Right forelimb (tissue), 1 donor: ENCODE results near the gene PLEKHA3.
"Not testable (repeated sequence)": the region's sequence is repeated elsewhere in the genome, so short reads cannot be mapped to it uniquely, and the experiment has no call there.

ENCODE experiments used
- DNase-seq: peaks from one replicate; pipeline ENCODE4 v3.0.0-alpha.2; 2018

Gene PLEKHA3

DNA sequence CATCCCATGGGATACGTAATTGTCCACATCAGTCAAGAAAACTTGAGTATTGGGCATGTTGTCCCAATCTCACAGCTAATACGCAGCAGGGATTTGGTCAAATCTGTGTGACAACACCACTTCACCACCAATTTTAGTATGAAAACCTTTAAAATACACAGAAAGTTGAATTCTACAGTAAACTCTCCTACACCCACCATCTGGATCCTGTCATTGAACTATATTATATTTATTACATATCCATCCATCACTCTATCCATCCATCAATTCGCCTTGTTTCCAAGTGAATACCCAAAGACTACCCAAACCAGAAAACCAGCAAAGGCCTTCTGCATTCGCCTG, 1.0 kb upstream of the PLEKHA3 start:
- no peak for DNase-seq

GRCh38 chr2:178479758-178480226, 465 bp upstream of the PLEKHA3 start:
- no peak for DNase-seq

DNA sequence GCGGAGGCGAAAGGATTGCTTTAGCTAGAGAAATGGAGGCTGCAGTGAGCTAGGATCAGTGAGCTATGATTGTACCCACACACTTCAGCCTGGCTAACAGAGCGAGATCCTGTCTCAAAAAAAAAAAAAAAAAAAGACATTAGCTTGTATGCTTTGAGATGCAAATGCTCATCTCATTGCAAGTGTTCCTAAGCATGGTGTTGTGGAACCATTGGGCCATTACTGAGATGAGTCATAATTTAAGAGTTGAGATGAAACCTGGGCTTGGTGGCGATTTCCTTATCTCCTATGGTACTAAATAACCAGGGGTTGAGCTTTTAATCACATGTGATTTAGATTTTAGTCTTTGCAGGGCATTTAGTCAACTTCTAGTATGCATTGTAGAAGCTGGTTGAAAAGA, 2.2 kb downstream of the PLEKHA3 start:
- no peak for DNase-seq

DNA sequence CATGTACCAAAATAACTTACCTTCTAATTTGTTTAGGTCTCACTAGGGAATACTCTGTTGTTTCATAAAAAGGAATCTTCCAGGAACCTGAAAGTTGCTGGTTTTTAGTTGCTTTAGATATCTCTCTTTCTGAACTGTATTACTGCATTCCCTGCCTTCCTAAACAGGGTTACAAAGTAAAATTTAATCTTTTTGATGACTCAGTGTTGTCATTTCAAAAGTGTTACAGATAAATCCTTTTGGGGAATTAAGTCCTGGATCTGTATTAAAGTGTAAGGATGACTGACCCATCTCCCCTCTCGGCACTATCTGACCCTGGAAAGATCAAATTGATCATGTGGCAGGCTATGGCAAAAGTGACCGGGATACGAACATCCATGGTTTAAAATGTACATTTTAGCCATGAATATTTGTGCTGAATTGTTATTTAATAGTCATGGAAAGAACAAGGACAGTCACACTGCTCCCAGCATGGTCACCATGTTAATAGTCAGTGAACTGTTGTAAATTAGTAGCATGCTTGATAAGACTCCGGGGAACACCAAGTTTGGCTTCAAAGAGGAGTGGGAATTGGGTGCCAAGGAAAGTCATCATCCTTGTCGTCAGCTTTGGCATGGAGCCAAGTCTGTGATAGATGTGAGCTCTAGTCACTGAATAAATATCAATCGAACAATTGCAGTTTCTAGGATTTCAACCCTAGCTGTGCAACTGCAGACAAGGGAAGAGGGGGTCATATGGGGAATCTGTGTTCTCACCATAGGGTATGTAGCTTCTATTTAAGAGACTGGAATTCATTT, 4.2 kb downstream of the PLEKHA3 start:
- DNase-seq = no peak

GRCh38 chr2:178485356-178485755, 5.1 kb downstream of the PLEKHA3 start:
- no peak for DNase-seq

DNA sequence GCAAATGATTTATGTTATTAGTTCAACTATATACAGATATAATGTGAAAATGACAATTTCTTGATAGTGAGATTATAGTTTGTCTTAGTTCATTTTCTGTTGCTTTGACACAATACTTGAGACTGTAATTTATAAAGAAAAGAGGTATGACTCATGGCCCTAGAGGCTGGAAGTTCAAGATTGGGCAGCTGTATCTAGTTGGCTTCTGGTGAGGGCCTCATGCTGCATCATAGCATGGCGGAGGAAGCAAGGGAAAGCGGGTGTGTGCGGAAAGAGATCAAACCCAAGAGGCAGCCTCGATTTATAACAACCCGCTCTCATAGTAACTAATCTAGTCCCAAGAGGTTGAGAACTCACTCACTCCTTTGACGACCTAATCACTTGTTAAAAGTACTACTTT, 11.4 kb downstream of the PLEKHA3 start:
- DNase-seq = no peak

DNA sequence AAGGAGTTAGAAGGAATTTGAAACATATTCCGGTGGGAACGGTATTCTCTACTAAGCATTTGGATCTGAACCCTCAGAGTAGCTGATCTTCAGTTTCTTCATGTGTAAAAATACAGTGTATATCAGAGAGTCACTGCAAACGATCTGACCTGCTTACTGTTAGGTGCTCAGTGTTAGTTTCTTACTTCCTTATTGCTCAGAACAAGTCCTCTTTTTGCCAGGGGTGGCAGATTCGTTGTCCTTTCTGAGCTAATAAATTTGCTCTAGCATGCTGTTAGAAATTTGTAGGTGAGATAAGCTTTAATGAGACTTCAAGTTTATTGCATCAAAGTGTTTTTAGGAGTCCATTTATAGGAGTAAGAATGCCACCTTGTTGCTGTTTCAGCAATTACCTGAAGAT, 15.8 kb downstream of the PLEKHA3 start:
- DNase-seq = no peak

DNA sequence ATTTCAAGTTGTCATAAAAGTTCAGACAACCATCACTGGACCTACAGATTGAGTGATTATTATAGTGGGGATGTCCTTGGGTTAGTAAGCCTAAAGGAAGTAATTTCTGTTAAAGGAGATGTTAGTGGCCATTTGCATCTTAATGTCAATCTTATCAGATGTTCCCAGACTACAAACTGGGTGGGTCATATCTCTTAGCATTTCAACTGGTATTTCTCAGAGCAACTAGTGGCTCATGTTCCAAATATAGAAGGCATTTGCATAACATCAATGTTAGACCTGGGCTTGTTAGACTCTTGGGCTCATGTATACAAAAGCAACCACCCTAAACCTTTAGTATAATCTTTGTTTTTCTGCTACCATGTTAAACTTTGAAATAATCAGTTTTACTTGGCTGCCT, 17.9 kb downstream of the PLEKHA3 start:
- DNase-seq = no peak

- DNase-seq = no peak
Measured at GRCh38 chr2:178499640-178500039, 19.4 kb downstream of the PLEKHA3 start.

- DNase-seq = no peak
Measured at GRCh38 chr2:178502751-178503150, 22.5 kb downstream of the PLEKHA3 start.

DNA sequence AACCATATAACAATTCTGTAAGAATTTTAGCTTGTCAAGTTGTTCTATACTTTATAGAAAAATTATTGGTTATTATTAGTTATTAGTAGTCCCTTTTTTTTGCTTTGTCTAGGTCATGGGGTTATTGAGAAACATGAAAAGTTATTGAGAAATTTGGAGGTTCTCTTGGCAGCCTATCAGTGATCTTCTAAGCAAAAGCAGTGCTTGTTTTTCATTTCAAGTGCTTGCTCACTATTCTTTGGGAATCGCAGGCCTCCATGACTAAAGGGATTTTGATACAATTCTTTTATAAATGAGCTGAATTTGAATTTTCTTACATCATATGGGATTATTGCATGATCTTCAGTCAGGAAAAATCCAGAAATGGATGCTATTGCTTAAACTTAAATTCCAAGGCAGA, 25.8 kb downstream of the PLEKHA3 start:
- no peak for DNase-seq

- no peak for DNase-seq
Measured at GRCh38 chr2:178506524-178506923, 26.3 kb downstream of the PLEKHA3 start.

GRCh38 chr2:178506949-178507348, 26.7 kb downstream of the PLEKHA3 start:
- no peak for DNase-seq

DNA sequence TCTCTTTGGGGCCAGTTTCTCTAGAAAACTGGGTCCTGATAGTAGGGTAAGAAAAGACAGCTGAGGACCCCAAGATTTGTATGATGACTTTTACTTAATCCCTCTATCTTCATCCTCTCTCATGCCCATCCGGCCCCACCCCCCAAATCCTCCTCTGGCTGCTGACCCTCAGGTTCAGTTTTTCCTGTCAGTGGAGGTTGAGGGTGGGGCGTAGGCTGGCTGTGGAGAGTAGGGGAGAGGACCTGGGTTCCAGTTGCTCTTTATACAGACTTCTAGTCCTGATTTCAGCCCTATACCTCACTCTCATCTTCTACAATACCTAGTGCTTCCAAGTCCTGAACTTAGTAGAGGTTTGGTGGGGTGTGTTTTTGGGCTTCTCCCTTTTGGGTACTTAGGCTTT, 28.4 kb downstream of the PLEKHA3 start:
- DNase-seq = no peak

DNA sequence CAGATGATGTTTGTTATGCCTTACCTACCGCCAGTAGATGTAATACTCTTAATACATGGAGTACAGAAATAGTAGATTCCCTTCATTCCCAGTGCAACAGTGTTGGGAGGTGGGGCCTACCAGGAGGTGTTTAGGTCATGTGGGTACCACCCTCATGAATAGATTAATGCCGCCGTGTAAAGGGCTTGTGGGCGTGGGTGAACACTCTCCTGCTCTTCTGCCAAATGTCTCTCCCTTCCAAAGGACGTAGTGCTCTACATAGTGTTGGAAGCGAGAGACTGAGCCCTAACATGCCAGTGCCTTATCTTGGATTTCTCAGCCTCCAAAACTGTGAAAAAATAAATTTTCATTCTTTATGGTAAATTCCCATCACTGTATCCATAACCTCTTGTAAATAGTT, 30.1 kb downstream of the PLEKHA3 start:
- no peak for DNase-seq

DNA sequence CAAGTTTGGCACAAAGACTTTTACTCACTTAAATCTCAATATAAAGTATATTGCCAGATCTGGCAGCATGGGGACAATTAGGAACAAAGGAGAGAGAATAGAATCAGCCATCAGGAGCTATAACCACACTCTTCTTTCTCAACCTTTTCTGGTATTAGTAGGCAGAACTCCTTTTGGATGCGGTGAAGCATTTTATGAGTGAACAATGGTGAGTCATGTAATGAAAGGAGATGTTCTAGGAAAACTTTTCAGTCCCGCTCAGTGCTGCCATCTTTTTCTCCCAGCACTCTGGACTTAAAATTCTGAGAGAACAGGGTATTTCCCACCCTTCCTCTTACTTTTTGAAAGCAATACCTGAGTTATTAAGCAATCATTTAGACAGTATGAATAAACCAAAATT, 32.2 kb downstream of the PLEKHA3 start:
- DNase-seq = no peak

DNA sequence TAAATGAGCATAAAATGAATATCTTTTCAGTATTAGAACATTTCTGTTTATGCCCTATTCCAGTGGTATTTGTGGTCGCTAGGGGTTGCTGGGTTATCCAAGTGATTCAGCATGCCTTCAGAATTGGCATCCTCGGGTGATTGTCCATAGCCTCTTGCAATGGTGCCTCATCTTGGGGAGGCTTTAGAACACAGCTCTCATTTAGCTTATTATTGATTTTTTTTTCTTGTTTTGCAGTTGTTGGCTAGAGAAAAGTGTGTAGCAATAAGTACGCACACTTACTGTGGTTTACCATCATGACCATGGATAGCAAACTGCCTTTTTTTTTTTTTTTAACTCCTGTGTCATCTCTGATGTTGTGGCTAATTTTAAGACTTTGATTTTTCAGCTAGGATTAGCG, 33.6 kb downstream of the PLEKHA3 start:
- no peak for DNase-seq

DNA sequence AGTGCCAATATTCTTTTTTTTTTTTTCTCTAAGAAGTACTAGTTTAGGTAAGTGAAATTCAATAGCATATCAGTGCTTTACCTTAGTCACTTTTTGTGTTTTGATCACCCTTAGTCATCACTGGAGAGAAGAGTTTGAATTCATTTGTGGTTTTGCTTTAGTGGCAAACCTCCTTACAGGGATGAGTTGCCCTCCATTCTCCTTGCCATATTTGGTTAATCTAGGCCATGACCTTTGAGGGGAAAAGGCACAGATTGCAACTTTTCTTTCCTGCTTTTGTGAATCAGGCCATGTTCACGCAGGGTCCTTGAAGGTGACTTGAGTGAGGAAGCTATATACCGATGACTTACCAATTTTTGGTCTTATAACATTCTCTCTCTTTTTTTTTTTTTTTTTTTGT, 34.4 kb downstream of the PLEKHA3 start:
- DNase-seq = no peak

DNA sequence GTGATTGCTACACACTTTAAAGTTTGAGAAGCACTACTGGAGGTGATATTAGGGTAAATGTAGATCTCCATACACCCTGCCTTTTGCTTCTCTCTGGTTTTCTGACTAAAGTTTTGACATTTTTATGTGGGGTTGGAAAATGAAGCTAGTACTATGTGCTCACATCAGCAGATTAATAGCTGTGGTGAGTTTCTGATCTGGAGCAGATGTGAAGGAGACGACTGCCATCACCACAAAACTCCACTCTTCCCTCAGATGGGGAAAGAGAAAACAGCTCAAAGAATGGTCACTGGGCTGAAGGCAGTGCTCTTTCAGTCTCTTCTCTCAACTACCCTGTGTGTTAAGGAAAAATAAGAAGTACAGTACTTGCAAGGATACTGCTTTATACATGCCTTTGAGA, 37.2 kb downstream of the PLEKHA3 start:
- DNase-seq = no peak

DNA sequence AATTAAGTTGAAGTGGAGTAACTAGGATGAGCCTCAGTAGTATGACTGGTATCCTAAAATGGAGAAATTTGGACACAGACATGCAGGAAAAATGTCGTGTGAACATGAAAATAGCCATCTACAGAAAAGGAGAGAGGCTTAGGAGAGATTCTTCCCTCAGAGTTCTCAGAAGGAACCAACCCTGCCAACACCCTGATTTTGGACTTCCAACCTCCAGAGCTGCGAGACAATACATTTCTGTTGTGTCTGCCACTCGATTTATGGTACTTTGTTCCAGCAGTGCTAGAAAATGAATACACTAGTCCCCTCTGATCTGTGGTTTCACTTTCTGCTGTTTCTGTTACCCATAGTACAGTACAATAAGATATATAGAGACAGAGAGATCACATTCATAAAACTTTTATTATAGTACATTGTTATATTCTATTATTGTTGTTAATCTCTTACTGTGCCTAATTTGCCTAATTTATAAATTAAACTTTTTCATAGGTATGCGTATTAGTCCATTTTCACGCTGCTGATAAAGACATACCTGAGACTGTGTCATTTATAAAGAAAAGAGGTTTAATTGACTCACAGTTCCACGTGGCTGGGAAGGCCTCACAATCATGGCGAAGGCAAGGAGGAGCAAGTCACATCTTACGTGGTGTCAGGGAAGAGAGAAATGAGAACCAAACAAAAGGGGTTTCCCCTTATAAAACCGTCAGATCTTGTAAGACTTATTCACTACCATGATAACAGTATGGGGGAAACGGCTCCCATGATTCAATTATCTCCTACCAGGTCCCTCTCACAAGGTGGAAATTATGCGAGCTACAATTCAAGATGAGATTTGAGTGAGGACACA, 41.3 kb downstream of the PLEKHA3 start:
- no peak for DNase-seq

DNA sequence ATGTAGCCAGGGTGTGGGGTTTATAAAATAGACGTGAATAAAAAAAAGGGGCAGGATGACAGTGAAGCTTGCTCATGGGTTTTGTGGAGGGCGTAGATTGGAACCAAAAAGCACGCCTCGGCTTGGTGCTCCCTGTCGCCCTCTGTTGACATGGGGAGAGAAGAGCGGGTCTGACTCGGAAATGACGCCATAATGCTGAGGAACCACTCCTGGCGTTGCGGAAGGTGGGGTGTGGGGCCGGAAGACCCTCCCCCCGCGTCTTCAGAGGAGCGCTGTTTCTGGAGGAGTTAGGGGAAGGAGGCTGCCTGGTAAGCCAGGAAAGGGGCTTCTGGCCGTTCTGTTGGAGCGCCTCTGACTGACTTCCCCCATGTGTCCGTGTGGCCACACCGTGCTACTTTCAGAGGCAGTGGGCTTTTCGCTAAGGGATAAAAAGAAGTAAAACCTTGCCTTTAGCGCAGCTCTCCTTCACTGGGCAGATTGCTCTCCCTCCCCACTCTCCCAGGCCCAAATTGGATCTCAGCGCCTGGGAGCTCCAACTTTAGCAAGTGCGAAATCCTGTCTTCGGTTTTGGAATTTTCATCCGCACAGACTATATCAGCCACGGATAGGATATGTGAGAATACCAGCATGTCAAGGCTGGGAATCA, 42.8 kb downstream of the PLEKHA3 start:
- DNase-seq = peak; percentile 87

- no peak for DNase-seq
Measured at GRCh38 chr2:178523596-178524134, 43.4 kb downstream of the PLEKHA3 start.

GRCh38 chr2:178525010-178525409, 44.8 kb downstream of the PLEKHA3 start:
- DNase-seq = not testable (repeated sequence)
